ENCODE measurements around the gene FAM50B.

Gene FAM50B

GRCh38 chr6:3875486-3875885 lies 26.3 kb downstream of the FAM50B start:
- Histone ChIP-seq H3K27me3 (ENCODE audit: control insufficient read depth in 1 of 2, insufficient read depth in 2 of 2, low read length in 2 of 2) (peaks cover 0 to 2% of the 10 kb centered on the region in 2 donors), H3K9me3 (ENCODE audit: control insufficient read depth in 2 of 2, low read length in 2 of 2) (no peaks in the 10 kb centered on the region), H3K27ac (ENCODE audit: low read length) (no peak overlapping the region), H3K4me1 (ENCODE audit: control insufficient read depth, insufficient read depth, low read length) (no peaks in the 10 kb centered on the region), H3K36me3 (ENCODE audit: control insufficient read depth in 2 of 2, insufficient read depth in 2 of 2, low read length in 2 of 2) (no peaks in the 10 kb centered on the region), H3K4me3 (ENCODE audit: low read length in 2 of 2) (no peak overlapping the region), H3K9ac (ENCODE audit: low read length in 2 of 2) (no peak overlapping the region)

- Histone ChIP-seq H3K4me1 (ENCODE audit: control insufficient read depth, insufficient read depth, low read length) (no peaks in the 10 kb centered on the region), H3K27me3 (ENCODE audit: control insufficient read depth in 1 of 2, insufficient read depth in 2 of 2, low read length in 2 of 2) (peaks cover 0 to 2% of the 10 kb centered on the region in 2 donors), H3K9ac (ENCODE audit: low read length in 2 of 2) (no peak overlapping the region), H3K36me3 (ENCODE audit: control insufficient read depth in 2 of 2, insufficient read depth in 2 of 2, low read length in 2 of 2) (no peaks in the 10 kb centered on the region), H3K27ac (ENCODE audit: low read length) (no peak overlapping the region), H3K9me3 (ENCODE audit: control insufficient read depth in 2 of 2, low read length in 2 of 2) (no peaks in the 10 kb centered on the region), H3K4me3 (ENCODE audit: low read length in 2 of 2) (no peak overlapping the region)
These were observed 26.9 kb downstream of the FAM50B start for GRCh38 chr6:3876101-3876500.

GRCh38 chr6:3876866-3877265 lies 27.7 kb downstream of the FAM50B start:
- Histone ChIP-seq H3K27ac (ENCODE audit: low read length) (no peak overlapping the region), H3K9ac (ENCODE audit: low read length in 2 of 2) (no peak overlapping the region), H3K27me3 (ENCODE audit: control insufficient read depth in 1 of 2, insufficient read depth in 2 of 2, low read length in 2 of 2) (peaks cover 0 to 2% of the 10 kb centered on the region in 2 donors), H3K9me3 (ENCODE audit: control insufficient read depth in 2 of 2, low read length in 2 of 2) (no peaks in the 10 kb centered on the region), H3K4me1 (ENCODE audit: control insufficient read depth, insufficient read depth, low read length) (no peaks in the 10 kb centered on the region), H3K4me3 (ENCODE audit: low read length in 2 of 2) (no peak overlapping the region), H3K36me3 (ENCODE audit: control insufficient read depth in 2 of 2, insufficient read depth in 2 of 2, low read length in 2 of 2) (no peaks in the 10 kb centered on the region)

GRCh38 chr6:3878048-3878666 lies 29.0 kb downstream of the FAM50B start:
- Histone ChIP-seq H3K27ac (ENCODE audit: low read length) (no peak overlapping the region), H3K36me3 (ENCODE audit: control insufficient read depth in 2 of 2, insufficient read depth in 2 of 2, low read length in 2 of 2) (no peaks in the 10 kb centered on the region), H3K27me3 (ENCODE audit: control insufficient read depth in 1 of 2, insufficient read depth in 2 of 2, low read length in 2 of 2) (peaks cover 0 to 2% of the 10 kb centered on the region in 2 donors), H3K9ac (ENCODE audit: low read length in 2 of 2) (no peak overlapping the region), H3K9me3 (ENCODE audit: control insufficient read depth in 2 of 2, low read length in 2 of 2) (no peaks in the 10 kb centered on the region), H3K4me1 (ENCODE audit: control insufficient read depth, insufficient read depth, low read length) (no peaks in the 10 kb centered on the region), H3K4me3 (ENCODE audit: low read length in 2 of 2) (no peak overlapping the region)

- peaks cover 5% of the 10 kb centered on the region for H3K4me1 ChIP-seq (ENCODE audit: control insufficient read depth, insufficient read depth, low read length)
- no peaks in the 10 kb centered on the region for H3K36me3 ChIP-seq (ENCODE audit: control insufficient read depth in 2 of 2, insufficient read depth in 2 of 2, low read length in 2 of 2)
These were observed 30.2 kb downstream of the FAM50B start for GRCh38 chr6:3879194-3879952.

GRCh38 chr6:3881711-3882421 lies 32.7 kb downstream of the FAM50B start:
- Histone ChIP-seq H3K9me3 (ENCODE audit: control insufficient read depth in 2 of 2, low read length in 2 of 2) (no peaks in the 10 kb centered on the region), H3K4me3 (ENCODE audit: low read length in 2 of 2) (no peak overlapping the region), H3K36me3 (ENCODE audit: control insufficient read depth in 2 of 2, insufficient read depth in 2 of 2, low read length in 2 of 2) (no peaks in the 10 kb centered on the region), H3K27me3 (ENCODE audit: control insufficient read depth in 1 of 2, insufficient read depth in 2 of 2, low read length in 2 of 2) (peaks cover 0 to 2% of the 10 kb centered on the region in 2 donors), H3K4me1 (ENCODE audit: control insufficient read depth, insufficient read depth, low read length) (peaks cover 5% of the 10 kb centered on the region), H3K27ac (ENCODE audit: low read length) (no peak overlapping the region), H3K9ac (ENCODE audit: low read length in 2 of 2) (no peak overlapping the region)

More at GRCh38 chr6:3879194-3879952, 30.2 kb downstream of the FAM50B start:
- H3K27me3 ChIP-seq (ENCODE audit: control insufficient read depth in 1 of 2, insufficient read depth in 2 of 2, low read length in 2 of 2), result peaks cover 0 to 2% of the 10 kb centered on the region in 2 donors
- no peaks in the 10 kb centered on the region for H3K9me3 ChIP-seq (ENCODE audit: control insufficient read depth in 2 of 2, low read length in 2 of 2)
- H3K9ac ChIP-seq (ENCODE audit: low read length in 2 of 2), result no peak overlapping the region
- H3K4me3 ChIP-seq (ENCODE audit: low read length in 2 of 2), result no peak overlapping the region
- no peak overlapping the region for H3K27ac ChIP-seq (ENCODE audit: low read length)

GRCh38 chr6:3882431-3882830 lies 33.3 kb downstream of the FAM50B start:
- Histone ChIP-seq H3K9me3 (ENCODE audit: control insufficient read depth in 2 of 2, low read length in 2 of 2) (no peaks in the 10 kb centered on the region), H3K27ac (ENCODE audit: low read length) (no peak overlapping the region), H3K36me3 (ENCODE audit: control insufficient read depth in 2 of 2, insufficient read depth in 2 of 2, low read length in 2 of 2) (no peaks in the 10 kb centered on the region), H3K9ac (ENCODE audit: low read length in 2 of 2) (no peak overlapping the region), H3K27me3 (ENCODE audit: control insufficient read depth in 1 of 2, insufficient read depth in 2 of 2, low read length in 2 of 2) (peaks cover 0 to 2% of the 10 kb centered on the region in 2 donors), H3K4me3 (ENCODE audit: low read length in 2 of 2) (no peak overlapping the region), H3K4me1 (ENCODE audit: control insufficient read depth, insufficient read depth, low read length) (peaks cover 5% of the 10 kb centered on the region)

GRCh38 chr6:3882866-3883265 lies 33.7 kb downstream of the FAM50B start:
- Histone ChIP-seq H3K4me3 (ENCODE audit: low read length in 2 of 2) (no peak overlapping the region), H3K4me1 (ENCODE audit: control insufficient read depth, insufficient read depth, low read length) (peaks cover 5% of the 10 kb centered on the region), H3K36me3 (ENCODE audit: control insufficient read depth in 2 of 2, insufficient read depth in 2 of 2, low read length in 2 of 2) (no peaks in the 10 kb centered on the region), H3K27ac (ENCODE audit: low read length) (no peak overlapping the region), H3K9ac (ENCODE audit: low read length in 2 of 2) (no peak overlapping the region), H3K27me3 (ENCODE audit: control insufficient read depth in 1 of 2, insufficient read depth in 2 of 2, low read length in 2 of 2) (peaks cover 0 to 2% of the 10 kb centered on the region in 2 donors), H3K9me3 (ENCODE audit: control insufficient read depth in 2 of 2, low read length in 2 of 2) (no peaks in the 10 kb centered on the region)

- Histone ChIP-seq H3K4me1 (ENCODE audit: control insufficient read depth, insufficient read depth, low read length) (peaks cover 5% of the 10 kb centered on the region), H3K4me3 (ENCODE audit: low read length in 2 of 2) (no peak overlapping the region), H3K9me3 (ENCODE audit: control insufficient read depth in 2 of 2, low read length in 2 of 2) (no peaks in the 10 kb centered on the region), H3K36me3 (ENCODE audit: control insufficient read depth in 2 of 2, insufficient read depth in 2 of 2, low read length in 2 of 2) (no peaks in the 10 kb centered on the region), H3K27ac (ENCODE audit: low read length) (no peak overlapping the region), H3K27me3 (ENCODE audit: control insufficient read depth in 1 of 2, insufficient read depth in 2 of 2, low read length in 2 of 2) (peaks cover 0 to 2% of the 10 kb centered on the region in 2 donors), H3K9ac (ENCODE audit: low read length in 2 of 2) (no peak overlapping the region)
These were observed 35.0 kb downstream of the FAM50B start for GRCh38 chr6:3884007-3884745.

GRCh38 chr6:3885262-3886036 lies 36.3 kb downstream of the FAM50B start:
- Histone ChIP-seq H3K27ac (ENCODE audit: low read length) (no peak overlapping the region), H3K4me3 (ENCODE audit: low read length in 2 of 2) (no peak overlapping the region), H3K4me1 (ENCODE audit: control insufficient read depth, insufficient read depth, low read length) (peaks cover 5% of the 10 kb centered on the region), H3K9me3 (ENCODE audit: control insufficient read depth in 2 of 2, low read length in 2 of 2) (no peaks in the 10 kb centered on the region), H3K9ac (ENCODE audit: low read length in 2 of 2) (no peak overlapping the region), H3K27me3 (ENCODE audit: control insufficient read depth in 1 of 2, insufficient read depth in 2 of 2, low read length in 2 of 2) (no peaks in the 10 kb centered on the region), H3K36me3 (ENCODE audit: control insufficient read depth in 2 of 2, insufficient read depth in 2 of 2, low read length in 2 of 2) (no peaks in the 10 kb centered on the region)
